HL-60/S4 (cell line): ENCODE results near the gene FLRT2.

Experiments
- in situ Hi-C: fragments of 300-500 bp; cut with MboI; formaldehyde crosslinking; loops from 2 replicates; pipeline ENCODE4 v1.14.3; 2022; ENCODE audit warnings: low sequenced_read_pairs

FLRT2 gene

GRCh38 chr14:85530626-85531025 lies 682 bp downstream of the FLRT2 start:
- in situ Hi-C loops = no loop called here

GRCh38 chr14:85531141-85531586 lies 1.2 kb downstream of the FLRT2 start:
- in situ Hi-C loops = no loop called here

GRCh38 chr14:85531587-85532373 lies 1.8 kb downstream of the FLRT2 start:
- in situ Hi-C loops = no loop called here

GRCh38 chr14:85532374-85533022 lies 2.6 kb downstream of the FLRT2 start:
- in situ Hi-C loops = no loop called here

GRCh38 chr14:85533023-85533860 lies 3.3 kb downstream of the FLRT2 start:
- in situ Hi-C loops = no loop called here

GRCh38 chr14:85533861-85534291 lies 3.9 kb downstream of the FLRT2 start:
- in situ Hi-C loops = no loop called here

GRCh38 chr14:85534458-85535293 lies 4.7 kb downstream of the FLRT2 start:
- in situ Hi-C loops = no loop called here

GRCh38 chr14:85535321-85535720 lies 5.4 kb downstream of the FLRT2 start:
- in situ Hi-C loops = no loop called here

- in situ Hi-C loops = no loop called here
Observed at GRCh38 chr14:85535991-85536832, 6.3 kb downstream of the FLRT2 start.

- in situ Hi-C loops = no loop called here
Observed at GRCh38 chr14:85536833-85537190, 6.9 kb downstream of the FLRT2 start.

GRCh38 chr14:85537526-85537925 lies 7.6 kb downstream of the FLRT2 start:
- in situ Hi-C loops = no loop called here

- in situ Hi-C loops = no loop called here
Observed at GRCh38 chr14:85538636-85539035, 8.7 kb downstream of the FLRT2 start.

GRCh38 chr14:85539510-85539909 lies 9.6 kb downstream of the FLRT2 start:
- in situ Hi-C loops = no loop called here

GRCh38 chr14:85542623-85543022 lies 12.7 kb downstream of the FLRT2 start:
- in situ Hi-C loops = no loop called here

GRCh38 chr14:85545738-85546137 lies 15.8 kb downstream of the FLRT2 start:
- in situ Hi-C loops = no loop called here

GRCh38 chr14:85546390-85546789 lies 16.4 kb downstream of the FLRT2 start:
- in situ Hi-C loops = no loop called here

- in situ Hi-C loops = no loop called here
Observed at GRCh38 chr14:85549697-85550096, 19.8 kb downstream of the FLRT2 start.

GRCh38 chr14:85554106-85554505 lies 24.2 kb downstream of the FLRT2 start:
- in situ Hi-C loops = no loop called here

- in situ Hi-C loops = no loop called here
Observed at GRCh38 chr14:85556267-85556666, 26.3 kb downstream of the FLRT2 start.

- in situ Hi-C loops = no loop called here
Observed at GRCh38 chr14:85558505-85558904, 28.6 kb downstream of the FLRT2 start.
